Suprapubic skin (tissue), 4 donors: ENCODE results near the gene TRIM73. TPM values are rescaled to one million over a fixed set of nuclear protein-coding genes. Genes with fewer than 3 reads are reported as not detected.
A peak's percentile ranks its signal among the peaks of the same experiment; 100 is the strongest.
"Not testable (repeated sequence)": the region's sequence is repeated elsewhere in the genome, so short reads cannot be mapped to it uniquely, and the experiment has no call there.

Experiments used
- DNase-seq, 2 donors: peaks; one replicate each; pipeline ENCODE4 v3.0.0-alpha.2; 2019; ENCODE audit warnings: low spot score in 2 of 2
- H3K27ac ChIP-seq: fragments of 200-600 bp; sonication (generic); one replicate; pipeline ENCODE4 v1.5.1; 2019
- H3K27me3 ChIP-seq: fragments of 200-600 bp; sonication (generic); one replicate; pipeline ENCODE4 v1.5.1; 2019
- H3K36me3 ChIP-seq: fragments of 200-600 bp; sonication (generic); one replicate; pipeline ENCODE4 v1.5.1; 2019
- H3K4me1 ChIP-seq: fragments of 200-600 bp; sonication (generic); one replicate; pipeline ENCODE4 v1.5.1; 2019
- H3K4me3 ChIP-seq: fragments of 200-600 bp; sonication (generic); one replicate; pipeline ENCODE4 v1.5.1; 2019; ENCODE audit warnings: mild to moderate bottlenecking
- H3K9me3 ChIP-seq: fragments of 200-600 bp; sonication (generic); one replicate; pipeline ENCODE4 v1.5.1; 2019
- WGBS: methylation state at CpG from one replicate; pipeline ENCODE4 v1.1.5; 2018; 5-methylcytosine and 5-hydroxymethylcytosine counted together
- total RNA-seq, 4 donors: library from RNA; depleted of rRNA; stranded (reverse); fragments of >200 nt; gene quantifications; one replicate each; pipeline ENCODE4 v1.1.0, GENCODE V29; 2016

TRIM73 gene
- total RNA-seq, 4 donors from 2014 or later, result 2.5 to 10.8 (median 3.8) TPM

DNA sequence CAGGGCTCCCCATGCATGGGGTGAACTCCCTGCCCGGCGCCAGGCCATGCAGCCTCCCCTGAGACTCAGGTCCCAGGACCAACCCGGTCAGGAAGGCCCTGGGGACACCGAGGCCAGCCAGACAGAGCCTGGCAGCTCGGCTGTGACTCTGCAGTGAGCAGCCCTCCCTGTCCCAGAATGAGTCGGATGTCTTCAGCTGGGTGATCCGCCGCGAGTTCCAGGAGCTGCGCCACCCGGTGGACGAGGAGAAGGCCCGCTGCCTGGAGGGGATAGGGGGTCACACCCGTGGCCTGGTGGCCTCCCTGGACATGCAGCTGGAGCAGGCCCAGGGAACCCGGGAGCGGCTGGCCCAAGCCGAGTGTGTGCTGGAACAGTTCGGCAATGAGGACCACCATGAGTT, 9.2 kb downstream of the TRIM73 start:
- not testable (repeated sequence) for H3K27ac ChIP-seq, H3K4me3 ChIP-seq, H3K36me3 ChIP-seq, H3K27me3 ChIP-seq, H3K9me3 ChIP-seq, H3K4me1 ChIP-seq, DNase-seq
- whole genome bisulfite sequencing, result no CpG with 5 or more reads among the region's 18 CpGs

- not testable (repeated sequence) for H3K27ac ChIP-seq, H3K36me3 ChIP-seq, DNase-seq, H3K9me3 ChIP-seq, H3K27me3 ChIP-seq, H3K4me1 ChIP-seq
- H3K4me3 ChIP-seq, result peak overlapping the region; percentile 43
- 36% methylated on average over 7 of the region's 74 CpGs for WGBS
These were observed 14.7 kb downstream of the TRIM73 start for GRCh38 chr7:75409880-75410822.

GRCh38 chr7:75410823-75411173, 15.4 kb downstream of the TRIM73 start:
- H3K4me3 ChIP-seq, DNase-seq, H3K4me1 ChIP-seq, H3K36me3 ChIP-seq, H3K9me3 ChIP-seq, H3K27ac ChIP-seq, H3K27me3 ChIP-seq: not testable (repeated sequence)
- WGBS, result no CpG with 5 or more reads among the region's 13 CpGs

DNA sequence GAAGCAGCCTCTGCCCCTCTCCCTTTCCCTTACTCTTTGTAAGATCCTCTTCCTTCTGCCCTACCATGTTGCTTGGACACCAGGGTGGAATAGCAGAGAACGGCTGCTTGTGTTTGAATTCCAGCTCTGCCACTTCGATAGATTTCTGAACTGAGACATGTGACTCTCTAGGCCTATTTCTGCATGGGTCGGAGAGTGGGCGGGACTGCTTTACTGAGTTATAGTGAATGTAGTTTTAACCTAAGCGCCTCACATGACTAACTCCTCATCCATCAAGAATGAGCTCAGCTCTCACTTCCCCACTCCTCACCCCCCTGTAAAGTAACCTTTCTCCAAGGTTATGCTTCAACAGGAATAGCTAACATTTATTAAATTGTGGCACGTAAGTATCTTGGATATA, 18.8 kb downstream of the TRIM73 start:
- not testable (repeated sequence) for DNase-seq, H3K27me3 ChIP-seq, H3K9me3 ChIP-seq, H3K4me1 ChIP-seq, H3K27ac ChIP-seq, H3K4me3 ChIP-seq
- peaks cover 25% of the 10 kb centered on the region for H3K36me3 ChIP-seq
- WGBS, result 87% methylated on average over 3 of the region's 6 CpGs

GRCh38 chr7:75414708-75415427, 19.4 kb downstream of the TRIM73 start:
- H3K4me3 ChIP-seq, H3K4me1 ChIP-seq, H3K27ac ChIP-seq, H3K27me3 ChIP-seq, H3K9me3 ChIP-seq, DNase-seq: not testable (repeated sequence)
- H3K36me3 ChIP-seq, result peaks cover 30% of the 10 kb centered on the region
- WGBS, result 60% methylated on average over 6 of the region's 13 CpGs

- H3K4me3 ChIP-seq, H3K4me1 ChIP-seq, H3K27ac ChIP-seq, DNase-seq, H3K27me3 ChIP-seq, H3K9me3 ChIP-seq: not testable (repeated sequence)
- 82% methylated on average over 9 of the region's 11 CpGs for WGBS
- H3K36me3 ChIP-seq, result peaks cover 34% of the 10 kb centered on the region
These were observed 20.0 kb downstream of the TRIM73 start for GRCh38 chr7:75415428-75415817.

DNA sequence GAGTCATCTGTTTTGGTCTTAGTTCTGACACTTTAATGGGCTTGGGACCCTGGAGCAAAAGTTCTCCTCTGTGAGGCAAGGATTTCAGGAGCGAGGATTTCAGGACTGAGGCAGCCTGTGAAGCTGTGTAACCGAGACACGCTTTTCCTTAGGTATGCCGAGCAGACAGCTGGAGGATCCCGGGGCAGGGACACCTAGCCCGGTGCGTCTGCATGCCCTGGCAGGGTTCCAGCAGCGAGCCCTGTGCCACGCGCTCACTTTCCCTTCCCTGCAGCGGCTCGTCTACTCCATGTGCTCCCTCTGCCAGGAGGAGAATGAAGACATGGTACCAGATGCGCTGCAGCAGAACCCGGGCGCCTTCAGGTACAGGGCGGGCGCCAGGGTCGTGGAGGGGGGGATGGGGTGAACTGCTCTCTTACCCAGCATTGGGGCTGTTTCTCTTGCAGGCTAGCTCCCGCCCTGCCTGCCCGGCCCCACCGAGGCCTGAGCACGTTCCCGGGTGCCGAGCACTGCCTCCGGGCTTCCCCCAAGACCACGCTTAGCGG, 20.5 kb downstream of the TRIM73 start:
- H3K27me3 ChIP-seq, H3K4me1 ChIP-seq, DNase-seq, H3K9me3 ChIP-seq, H3K27ac ChIP-seq, H3K4me3 ChIP-seq: not testable (repeated sequence)
- WGBS, result 84% methylated on average over 11 of the region's 27 CpGs
- peaks cover 39% of the 10 kb centered on the region for H3K36me3 ChIP-seq

- not testable (repeated sequence) for H3K27ac ChIP-seq, H3K9me3 ChIP-seq, H3K4me3 ChIP-seq, H3K27me3 ChIP-seq, H3K4me1 ChIP-seq, DNase-seq
- peaks cover 47% of the 10 kb centered on the region for H3K36me3 ChIP-seq
- 97% methylated on average over 3 of the region's 9 CpGs for WGBS
These were observed 21.4 kb downstream of the TRIM73 start for GRCh38 chr7:75416787-75417186.

DNA sequence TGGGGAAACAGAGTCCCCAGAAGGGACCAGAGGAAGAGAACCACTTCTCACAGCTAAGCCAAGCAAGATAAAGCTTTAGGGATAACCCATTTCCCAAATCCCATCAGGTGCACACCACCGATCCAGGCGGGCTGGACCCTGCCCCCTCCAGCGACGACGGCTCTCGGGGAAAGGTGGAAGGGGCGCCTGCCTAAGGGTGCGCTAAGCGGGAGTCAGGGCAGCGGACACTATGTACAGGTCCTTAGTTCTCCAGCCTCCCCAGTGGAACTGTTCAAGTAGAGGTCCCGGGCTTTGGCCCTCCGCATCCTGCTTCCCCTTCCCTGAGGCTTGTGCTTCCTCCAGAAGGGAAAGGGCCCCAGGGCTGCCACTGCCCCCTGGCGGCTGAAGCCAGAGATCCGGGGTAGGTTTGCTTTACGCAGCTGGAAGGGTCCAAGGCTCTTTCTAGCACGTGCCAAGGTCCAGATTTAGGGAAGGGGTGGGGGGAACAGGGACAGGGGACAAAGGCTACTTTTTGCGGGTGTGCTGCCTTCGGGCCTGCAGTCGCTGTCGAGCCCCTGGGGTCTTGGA, 22.9 kb downstream of the TRIM73 start:
- DNase-seq, H3K4me3 ChIP-seq, H3K27ac ChIP-seq, H3K27me3 ChIP-seq, H3K4me1 ChIP-seq, H3K9me3 ChIP-seq: not testable (repeated sequence)
- WGBS, result 97% methylated on average over 6 of the region's 20 CpGs
- peaks cover 49% of the 10 kb centered on the region for H3K36me3 ChIP-seq

DNA sequence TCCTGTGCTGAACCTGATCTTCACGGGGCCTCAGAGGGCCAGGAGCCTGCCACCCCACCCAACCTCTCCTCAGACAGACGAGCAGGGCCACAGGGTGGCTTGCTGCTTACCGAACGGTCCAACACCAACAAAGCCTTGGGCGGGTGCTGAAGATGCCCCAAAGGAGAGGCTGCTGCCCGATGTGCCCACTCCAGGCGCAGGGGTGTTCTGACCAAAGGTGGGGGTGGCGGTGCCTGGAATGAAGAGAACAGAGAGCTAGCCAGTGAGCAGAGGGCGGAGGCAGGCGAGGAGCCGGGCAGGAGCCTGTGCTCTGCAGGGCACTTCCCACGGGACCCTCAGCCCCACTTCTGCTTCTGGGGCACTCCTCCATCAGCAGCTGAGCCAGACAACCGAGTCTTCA, 23.8 kb downstream of the TRIM73 start:
- H3K36me3 ChIP-seq, result peaks cover 56% of the 10 kb centered on the region
- not testable (repeated sequence) for H3K27ac ChIP-seq, H3K4me1 ChIP-seq, H3K9me3 ChIP-seq, H3K27me3 ChIP-seq, H3K4me3 ChIP-seq, DNase-seq
- no CpG with 5 or more reads among the region's 13 CpGs for WGBS

DNA sequence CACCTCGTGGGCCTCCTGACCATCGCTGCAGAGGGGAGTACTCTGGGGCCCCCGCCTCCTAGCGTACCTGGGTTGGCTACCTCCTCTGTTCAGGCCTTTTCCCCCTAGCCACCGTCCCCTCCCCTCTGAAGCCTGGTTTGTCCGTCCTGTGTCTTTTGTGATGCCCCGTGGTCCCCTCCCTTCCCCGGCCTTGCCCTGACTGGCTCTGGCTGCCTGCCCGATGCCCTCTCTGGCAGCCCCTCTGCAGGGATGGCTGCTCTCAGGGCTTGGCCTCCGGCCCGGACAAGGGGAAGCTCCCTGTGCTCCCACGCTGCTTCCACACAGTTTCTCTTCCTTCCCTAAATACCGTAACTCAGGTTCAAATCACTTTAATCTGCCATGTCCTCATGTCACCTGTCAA, 24.3 kb downstream of the TRIM73 start:
- H3K9me3 ChIP-seq, H3K27me3 ChIP-seq, H3K27ac ChIP-seq, H3K4me1 ChIP-seq, H3K4me3 ChIP-seq: not testable (repeated sequence)
- 81% methylated on average over 13 of the region's 13 CpGs for WGBS
- DNase-seq, result peak in 1 of 2 donors; percentile 45
- H3K36me3 ChIP-seq, result peaks cover 61% of the 10 kb centered on the region

DNA sequence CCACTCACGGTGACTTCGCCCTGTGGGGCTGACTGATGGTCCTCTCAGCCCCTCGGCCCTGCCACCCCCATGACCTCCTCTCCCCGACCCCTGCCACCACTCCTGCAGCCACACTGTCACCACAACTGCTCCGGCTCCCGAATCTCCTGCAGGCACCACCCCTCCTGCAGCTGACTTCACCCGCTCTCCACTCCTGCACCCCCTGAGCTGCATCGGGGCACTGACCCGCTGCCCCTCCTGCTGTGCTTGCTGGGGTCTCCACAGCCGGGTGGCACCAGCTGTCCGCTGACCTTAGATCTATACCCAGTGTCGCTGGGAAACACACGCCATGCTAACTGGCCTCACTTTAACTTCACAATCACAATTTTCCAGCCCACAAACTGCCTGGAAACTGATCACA, 24.7 kb downstream of the TRIM73 start:
- 88% methylated on average over 11 of the region's 13 CpGs for WGBS
- H3K27me3 ChIP-seq, H3K9me3 ChIP-seq, H3K4me3 ChIP-seq, H3K4me1 ChIP-seq, H3K27ac ChIP-seq: not testable (repeated sequence)
- DNase-seq, result peak in 1 of 2 donors; percentile 14
- H3K36me3 ChIP-seq, result peaks cover 63% of the 10 kb centered on the region

GRCh38 chr7:75421798-75422710, 26.6 kb downstream of the TRIM73 start:
- H3K36me3 ChIP-seq, result peaks cover 46% of the 10 kb centered on the region
- 92% methylated on average over 22 of the region's 50 CpGs for WGBS
- not testable (repeated sequence) for H3K4me3 ChIP-seq, DNase-seq, H3K4me1 ChIP-seq, H3K27ac ChIP-seq, H3K27me3 ChIP-seq, H3K9me3 ChIP-seq
